HG02981 (cell line): ENCODE measurements around the gene RNH1.
"Not testable (repeated sequence)": the region's sequence is repeated elsewhere in the genome, so short reads cannot be mapped to it uniquely, and the experiment has no call there.

Experiments used
- ATAC-seq: cut with Tn5 transposase; IDR thresholded peaks from one replicate; pipeline ENCODE4 v1.9.1; 2021; ENCODE audit warnings: mild to moderate bottlenecking, moderate library complexity; ENCODE audit not compliant: unreplicated experiment

Gene RNH1

GRCh38 chr11:477052-477715 lies 29.9 kb downstream of the RNH1 start:
- no peak for ATAC-seq

- no peak for ATAC-seq
Measured at GRCh38 chr11:476416-476815, 30.6 kb downstream of the RNH1 start.

GRCh38 chr11:475941-476340 lies 31.1 kb downstream of the RNH1 start:
- ATAC-seq: no peak

GRCh38 chr11:474914-475506 lies 32.0 kb downstream of the RNH1 start:
- ATAC-seq: no peak

- no peak for ATAC-seq
Measured at GRCh38 chr11:473962-474785, 32.9 kb downstream of the RNH1 start.

GRCh38 chr11:473415-473814 lies 33.6 kb downstream of the RNH1 start:
- no peak for ATAC-seq

DNA sequence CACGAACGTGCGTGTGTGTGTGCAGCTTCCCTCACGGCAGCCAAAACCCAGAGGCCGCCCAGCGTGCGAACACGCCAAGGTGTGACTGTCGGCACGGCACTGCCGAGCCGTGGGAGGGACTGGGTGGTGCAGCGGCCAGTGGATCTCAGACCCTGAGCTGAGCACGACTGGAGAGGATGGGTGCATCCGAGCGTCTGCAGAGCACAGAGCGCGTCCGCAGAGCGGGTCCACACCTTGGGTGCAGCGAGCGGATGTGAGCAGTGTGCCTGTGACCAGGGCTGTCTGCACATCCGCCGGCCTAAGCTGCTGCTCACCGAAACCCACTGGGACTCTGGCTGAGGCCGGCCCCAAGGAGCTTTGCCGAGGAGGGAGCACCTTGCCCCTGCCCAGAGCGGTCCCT lies 34.2 kb downstream of the RNH1 start:
- no peak for ATAC-seq

- ATAC-seq: no peak
Measured at GRCh38 chr11:472272-472671, 34.8 kb downstream of the RNH1 start.

GRCh38 chr11:471468-472145 lies 35.4 kb downstream of the RNH1 start:
- no peak for ATAC-seq

GRCh38 chr11:469684-470560 lies 37.1 kb downstream of the RNH1 start:
- no peak for ATAC-seq

GRCh38 chr11:469026-469683 lies 37.9 kb downstream of the RNH1 start:
- ATAC-seq: not testable (repeated sequence)

GRCh38 chr11:468493-468892 lies 38.5 kb downstream of the RNH1 start:
- no peak for ATAC-seq

GRCh38 chr11:468036-468435 lies 39.0 kb downstream of the RNH1 start:
- no peak for ATAC-seq

GRCh38 chr11:465896-466530 lies 41.0 kb downstream of the RNH1 start:
- ATAC-seq: no peak

DNA sequence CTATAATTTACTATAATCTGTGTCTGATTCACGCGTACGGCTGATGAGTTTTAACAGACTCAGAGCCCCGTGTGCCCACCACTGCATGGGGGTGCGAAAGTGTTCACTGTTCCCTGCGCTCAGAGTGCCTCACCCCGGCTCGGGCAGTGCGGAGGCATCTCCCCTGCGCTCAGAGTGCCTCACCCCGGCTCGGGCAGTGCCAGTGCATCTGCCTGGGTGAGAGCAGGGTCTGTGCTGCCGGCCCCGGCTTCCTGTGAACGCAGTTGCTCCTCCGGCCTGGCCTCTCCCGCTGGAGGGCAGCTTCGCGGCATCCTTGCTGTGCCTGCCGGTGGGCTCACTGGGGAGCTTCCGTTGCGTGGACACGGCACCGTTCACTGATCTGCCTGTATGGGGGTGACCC lies 42.7 kb downstream of the RNH1 start:
- ATAC-seq: no peak

GRCh38 chr11:462107-462890 lies 44.7 kb downstream of the RNH1 start:
- ATAC-seq: no peak

GRCh38 chr11:461626-462025 lies 45.4 kb downstream of the RNH1 start:
- ATAC-seq: no peak

DNA sequence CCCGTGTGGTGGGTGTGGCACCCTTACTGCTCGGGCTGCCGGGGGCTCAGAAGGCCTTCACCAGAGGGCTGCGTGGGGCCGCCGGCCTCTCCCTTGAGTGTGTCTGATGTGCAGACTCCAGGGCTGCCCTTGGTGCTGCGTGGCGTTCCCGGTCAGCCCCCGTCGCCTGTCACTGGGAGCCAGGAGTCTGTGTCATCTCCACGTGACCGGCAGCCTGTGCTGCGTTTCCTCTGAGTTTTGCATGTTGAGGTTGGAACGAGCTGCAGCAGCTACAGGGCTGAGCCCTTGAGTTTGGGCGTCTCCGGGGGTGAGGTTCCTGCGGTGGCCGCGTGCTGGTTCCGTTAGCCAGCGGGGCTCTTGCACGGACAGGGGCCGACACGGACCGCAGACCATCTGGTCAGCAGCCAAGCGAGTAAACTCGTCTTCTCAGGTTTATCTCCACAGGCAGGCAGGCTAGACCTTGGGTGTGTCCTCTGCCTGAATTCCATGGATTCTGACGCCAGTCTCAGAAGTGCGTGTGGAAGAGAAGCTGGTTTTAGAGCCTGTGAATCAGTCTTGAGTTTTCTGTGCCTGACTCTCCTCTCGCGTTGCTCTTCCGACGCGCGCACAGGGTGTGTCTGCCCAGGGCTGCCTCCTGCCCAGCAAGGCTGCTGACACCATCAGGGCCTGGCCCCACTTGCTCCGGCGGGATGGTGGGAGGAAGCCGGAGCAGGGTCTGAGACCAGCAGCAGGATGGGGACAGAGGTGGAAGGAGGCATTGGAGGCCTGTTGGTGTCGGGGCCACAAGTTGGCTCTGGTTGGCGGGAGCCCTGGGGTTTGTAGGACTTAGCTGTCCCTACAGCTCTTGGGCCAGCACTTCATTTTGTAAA lies 46.5 kb downstream of the RNH1 start:
- no peak for ATAC-seq
